GM19023 (cell line): ENCODE results near the gene DRICH1.
"Not testable (repeated sequence)": the region's sequence is repeated elsewhere in the genome, so short reads cannot be mapped to it uniquely, and the experiment has no call there.

Source experiments
- ATAC-seq: cut with Tn5 transposase; IDR thresholded peaks from one replicate; pipeline ENCODE4 v1.9.1; 2021; ENCODE audit warnings: mild to moderate bottlenecking, moderate library complexity; ENCODE audit not compliant: unreplicated experiment

DRICH1 gene

DNA sequence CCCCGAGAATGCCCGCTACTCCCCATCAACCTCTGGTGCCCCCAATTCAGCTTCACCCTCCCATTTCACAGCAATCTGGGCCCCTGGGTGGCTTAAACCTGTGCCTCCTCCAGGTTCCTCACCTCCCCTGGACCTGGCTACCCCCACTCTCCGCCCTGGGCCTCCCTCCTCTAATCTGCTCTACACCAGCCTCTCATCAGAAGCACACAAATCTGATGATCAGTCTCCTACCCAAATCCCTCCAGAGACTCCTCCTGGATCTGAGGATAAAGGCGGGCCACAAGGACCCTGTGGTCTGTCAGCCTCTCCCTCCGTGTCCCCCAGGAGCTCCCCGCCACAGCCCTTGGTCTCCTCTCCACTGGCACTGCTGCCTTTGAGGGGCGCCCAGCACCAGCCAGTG is 28.9 kb downstream of the DRICH1 start:
- ATAC-seq = no peak

DNA sequence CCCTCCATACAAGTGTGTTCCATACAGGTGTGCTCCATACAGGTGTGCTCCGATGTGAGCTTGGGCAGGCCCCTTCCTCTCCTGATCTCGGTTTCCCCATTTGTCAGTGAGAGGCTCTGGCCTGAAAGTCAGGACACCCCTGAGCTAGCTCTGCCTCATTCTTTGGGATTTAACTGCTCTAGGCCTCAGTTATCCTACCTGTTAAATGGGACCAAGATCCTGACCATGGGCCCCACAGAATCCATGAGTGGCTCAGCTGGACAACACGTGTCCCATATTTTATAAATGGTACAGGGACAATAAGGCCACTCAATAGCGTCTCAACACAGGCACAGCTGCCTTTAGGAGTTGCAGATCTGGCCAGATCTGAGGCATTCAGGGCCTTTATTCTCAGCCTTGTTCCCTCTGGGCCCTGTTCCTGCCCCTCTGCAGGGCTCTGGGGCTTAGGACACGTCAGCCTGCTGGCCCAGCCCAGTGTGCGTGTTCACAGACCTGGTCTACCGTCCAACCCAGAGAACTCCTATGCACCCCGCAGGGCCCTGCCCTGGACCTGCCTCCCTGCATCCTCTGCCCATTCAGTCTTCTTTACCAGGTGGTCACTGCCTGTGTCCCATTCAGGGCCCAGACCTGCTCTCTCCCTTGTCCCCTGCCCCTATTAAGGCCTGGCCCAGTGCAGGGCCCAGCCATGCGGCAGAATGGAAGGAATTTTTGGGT is 33.2 kb downstream of the DRICH1 start:
- no peak for ATAC-seq

DNA sequence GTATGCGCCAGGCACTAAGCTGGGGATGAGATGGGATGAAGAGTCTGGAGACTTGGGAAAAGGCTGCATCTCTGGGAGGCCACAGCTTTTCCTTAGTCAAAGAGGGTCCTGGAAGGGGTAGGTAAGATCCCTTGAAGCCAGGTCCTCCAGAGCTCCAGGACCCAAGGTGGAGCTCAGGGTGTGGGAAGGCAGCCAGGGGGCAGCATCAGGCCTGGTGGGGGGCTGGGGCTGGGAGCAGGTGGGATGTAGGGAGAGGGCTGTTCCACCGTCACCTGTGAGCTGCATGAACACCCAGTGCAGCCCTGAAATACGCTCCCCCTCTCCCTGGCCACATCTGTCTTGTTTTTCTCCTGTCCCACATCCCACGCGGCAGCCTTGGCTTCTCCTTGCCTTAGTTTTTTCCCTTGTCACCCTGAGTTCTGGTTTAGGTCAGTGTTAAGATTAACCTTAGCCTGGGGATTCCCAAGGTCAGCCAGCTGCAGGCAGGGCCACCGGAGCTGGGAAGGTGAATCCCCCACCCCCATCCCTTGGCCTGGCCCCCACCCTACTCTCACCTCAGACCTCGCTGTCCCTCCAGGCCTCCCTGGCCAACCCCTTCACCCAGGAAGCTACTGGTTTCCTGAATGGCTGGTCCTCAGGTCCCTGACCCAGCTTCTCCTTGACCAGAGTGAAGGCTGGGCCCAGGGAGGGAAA is 34.4 kb downstream of the DRICH1 start:
- not testable (repeated sequence) for ATAC-seq

DNA sequence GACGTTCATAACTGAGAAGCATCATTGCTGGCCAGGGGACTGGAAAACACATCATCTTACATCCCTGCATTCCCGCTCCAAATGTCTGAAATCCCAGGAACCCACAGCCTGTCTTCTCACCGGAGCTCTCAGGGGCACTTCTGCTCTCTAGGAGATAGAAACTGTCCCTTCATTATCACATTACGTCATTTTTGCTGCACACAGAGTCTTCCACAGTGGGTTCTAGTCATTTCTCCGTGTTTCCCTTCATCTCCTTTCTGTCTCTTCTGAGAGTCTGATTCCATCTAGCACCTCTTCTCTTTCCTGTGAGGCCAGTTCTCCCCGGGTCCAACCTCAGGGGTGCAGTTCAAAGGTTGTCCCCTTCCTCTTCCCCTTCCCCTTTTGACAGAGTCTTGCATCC is 36.2 kb downstream of the DRICH1 start:
- not testable (repeated sequence) for ATAC-seq

DNA sequence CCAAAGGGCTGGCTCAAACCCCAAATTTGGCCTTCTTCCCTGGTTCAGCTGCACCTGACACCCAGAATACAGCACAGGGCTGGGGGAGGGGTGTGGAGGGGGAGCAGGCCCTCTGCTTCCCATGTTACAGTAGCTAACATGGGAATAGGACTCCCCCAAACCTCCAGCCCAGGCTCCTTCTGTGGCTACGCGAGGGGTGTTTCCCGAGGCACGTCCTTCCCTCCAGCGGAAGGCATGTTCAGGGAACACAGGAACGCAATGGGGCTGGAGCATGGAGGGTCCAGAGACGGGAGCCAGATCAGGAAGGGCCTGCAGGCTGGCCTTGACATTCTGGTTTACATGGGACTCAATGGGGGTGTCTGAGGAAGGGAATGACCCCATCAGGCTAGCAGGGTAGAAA is 40.3 kb downstream of the DRICH1 start:
- no peak for ATAC-seq

DNA sequence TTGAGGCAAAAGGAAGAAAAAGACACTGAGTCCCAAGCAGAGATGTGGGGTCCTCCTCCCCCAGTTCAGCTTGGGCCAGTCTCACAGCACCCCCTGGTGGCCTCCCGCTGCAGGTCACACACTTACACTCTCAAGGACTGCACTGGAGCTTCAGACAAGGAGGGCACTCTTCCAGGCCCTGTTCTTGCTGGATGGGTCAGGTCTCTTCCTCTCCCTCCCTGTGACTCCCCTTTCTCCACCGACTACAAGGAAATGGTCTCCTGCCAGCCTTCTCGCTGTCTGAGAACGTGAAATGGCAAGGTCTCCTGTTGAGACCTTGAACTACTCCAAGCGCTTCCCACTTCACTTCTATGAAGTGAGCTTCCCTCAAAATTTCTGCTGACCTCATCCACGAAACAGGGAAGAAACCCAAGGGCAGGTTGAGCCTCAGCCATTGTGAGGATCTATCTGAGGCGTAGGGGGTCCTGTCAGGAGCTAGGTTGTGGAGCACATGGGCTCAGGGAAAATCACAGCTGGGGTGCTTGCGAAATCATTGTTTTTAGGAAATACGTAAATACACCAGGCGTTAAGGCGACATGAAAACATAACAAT is 40.8 kb downstream of the DRICH1 start:
- ATAC-seq = no peak

DNA sequence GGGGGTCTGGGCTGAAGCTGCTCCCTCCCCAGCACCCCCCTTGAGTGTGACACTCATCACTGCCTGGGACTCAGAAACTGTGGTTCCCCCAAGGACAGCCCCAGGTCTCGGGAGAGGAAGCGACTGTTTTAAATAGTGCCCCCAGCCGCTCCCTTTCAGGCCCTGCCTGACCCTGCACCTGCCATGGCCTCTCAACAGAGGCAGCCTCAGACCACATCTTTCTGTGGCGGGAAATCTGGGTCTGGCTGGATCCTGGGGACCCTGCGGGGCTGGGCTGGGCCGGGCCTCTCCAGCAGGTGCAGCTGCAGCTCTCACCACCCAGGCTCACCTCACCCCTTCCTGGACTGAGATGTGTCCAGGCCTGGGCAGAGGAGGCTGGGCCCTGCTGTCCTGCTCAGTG is 48.3 kb downstream of the DRICH1 start:
- ATAC-seq = no peak

DNA sequence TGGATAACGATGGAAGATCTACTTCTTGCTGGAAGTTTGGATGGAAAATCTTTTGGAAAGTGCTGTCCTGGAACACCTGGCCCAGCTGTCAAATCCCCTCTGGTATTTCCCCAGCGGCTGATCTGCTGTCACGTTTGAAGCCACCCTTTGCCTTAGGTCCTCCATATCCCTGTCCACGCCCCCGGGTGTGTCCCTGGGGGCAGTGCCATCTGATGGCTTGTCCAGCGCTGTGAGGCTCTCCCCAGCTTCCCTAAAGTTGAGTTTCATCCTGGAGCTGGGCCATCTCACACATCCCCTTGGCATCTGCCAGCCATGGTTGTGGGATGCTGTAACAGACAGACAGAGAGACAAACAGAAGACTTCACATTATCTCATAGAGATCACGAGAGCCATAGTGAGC is 49.0 kb downstream of the DRICH1 start:
- ATAC-seq = no peak

DNA sequence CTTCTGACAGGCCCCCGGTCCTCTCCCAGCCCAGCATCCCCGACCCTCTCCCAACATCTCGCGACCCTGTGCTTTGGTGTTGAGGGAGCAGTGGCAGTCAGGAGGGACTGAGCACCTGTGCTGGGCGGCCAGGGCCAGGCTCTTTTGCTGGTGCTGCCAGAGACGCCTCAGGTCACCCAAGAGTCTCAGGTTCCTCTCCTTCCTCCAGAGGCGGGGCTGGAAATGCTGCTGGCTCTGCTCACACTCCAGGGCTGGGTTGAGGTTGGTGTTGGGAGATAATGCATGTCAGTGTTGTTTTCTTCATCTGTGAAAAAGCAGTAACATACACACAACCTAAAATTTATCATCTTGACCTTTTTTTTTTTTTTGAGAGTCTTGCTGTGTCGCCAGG is 50.9 kb downstream of the DRICH1 start:
- no peak for ATAC-seq

DNA sequence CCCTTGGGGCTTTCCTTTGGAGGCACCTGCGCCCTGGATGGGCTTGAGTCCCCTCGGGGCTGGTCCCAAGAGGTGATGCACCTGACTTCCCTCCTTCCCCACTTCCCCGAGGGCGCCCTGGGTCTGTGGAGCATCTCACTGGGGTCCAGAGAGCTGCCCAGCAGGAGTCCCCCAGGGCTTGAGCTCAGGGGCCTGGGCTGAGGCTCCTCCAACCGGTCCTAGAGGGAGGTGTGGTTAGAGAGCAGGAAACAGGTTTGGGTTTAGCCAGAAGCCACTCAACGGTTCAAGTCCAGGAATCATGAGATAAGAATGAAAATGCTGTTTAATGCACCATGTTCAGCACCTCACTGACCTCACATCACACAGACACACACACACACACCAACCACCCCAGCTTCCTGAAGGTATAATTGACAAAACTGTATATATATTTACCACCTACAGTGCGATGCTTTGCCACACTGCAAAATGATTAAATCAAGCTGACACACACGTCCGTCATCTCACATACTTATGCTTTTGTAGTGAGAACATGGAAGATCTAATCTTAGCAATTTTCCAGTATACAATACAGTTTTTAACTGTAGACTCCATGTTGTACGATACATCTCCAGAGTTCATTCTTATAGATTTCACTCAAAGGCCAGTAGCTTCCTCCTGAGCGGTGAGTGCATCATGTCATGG is 51.4 kb downstream of the DRICH1 start:
- no peak for ATAC-seq

DNA sequence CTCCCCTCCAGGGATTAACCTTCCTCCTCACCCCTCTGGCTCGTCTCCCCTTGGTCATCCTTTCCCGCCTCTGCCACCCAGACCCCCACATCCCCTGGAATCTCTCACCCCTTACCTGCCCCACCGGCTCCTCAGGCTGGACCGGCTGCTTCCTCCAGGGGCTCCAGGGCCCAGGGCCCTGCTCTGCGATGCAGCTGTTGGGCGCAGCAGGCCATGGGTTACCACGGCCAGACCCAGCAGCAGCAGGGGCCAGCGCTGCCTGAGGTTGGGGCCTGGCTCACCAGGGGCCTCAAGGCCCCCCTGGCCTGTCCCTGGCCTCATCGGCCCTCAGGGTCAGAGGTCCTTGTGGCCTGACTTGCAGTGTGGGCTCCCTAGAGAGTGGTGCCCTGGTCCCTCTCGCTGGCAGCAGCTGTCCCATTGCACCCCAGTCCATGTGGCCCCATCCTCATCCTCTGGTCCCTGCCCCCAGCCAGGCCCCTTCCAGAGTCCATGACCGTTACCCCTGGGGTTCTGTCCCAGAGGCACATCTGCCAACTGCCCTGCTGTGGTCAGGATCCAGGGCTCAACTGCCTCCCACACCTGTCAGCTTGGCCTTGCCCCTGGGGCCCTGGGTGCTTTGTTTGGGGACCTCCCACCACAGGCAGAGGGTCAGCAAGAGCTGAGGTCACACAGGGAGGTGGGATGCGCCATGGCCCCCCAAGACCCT is 52.1 kb downstream of the DRICH1 start, which contains the start of gene IGLL1:
TSS of gene IGLL1 (minus strand) at position 421 of the 706 bp plus-strand sequence. CDS start at position 321, 100 bp downstream.
- no peak for ATAC-seq

DNA sequence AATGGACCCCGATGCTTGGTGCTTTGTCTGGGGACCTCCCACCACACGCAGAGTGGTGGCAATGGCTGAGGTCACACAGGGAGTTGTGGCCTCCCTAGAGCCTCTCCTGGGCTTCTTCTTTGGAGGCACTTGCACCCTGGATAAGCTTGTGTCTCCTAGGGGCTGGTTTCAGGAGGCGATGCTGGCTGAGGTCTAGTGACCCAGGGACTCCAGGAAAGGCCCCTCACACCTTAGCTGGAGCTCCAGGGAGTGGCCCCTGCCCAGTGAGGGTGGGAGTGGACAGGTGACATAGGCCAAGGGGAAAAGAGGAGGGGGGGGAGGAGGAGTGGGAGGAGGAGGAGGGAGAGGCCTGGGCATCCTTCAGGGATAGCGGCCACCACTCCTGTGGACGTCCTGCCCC is 52.8 kb downstream of the DRICH1 start:
- no peak for ATAC-seq

DNA sequence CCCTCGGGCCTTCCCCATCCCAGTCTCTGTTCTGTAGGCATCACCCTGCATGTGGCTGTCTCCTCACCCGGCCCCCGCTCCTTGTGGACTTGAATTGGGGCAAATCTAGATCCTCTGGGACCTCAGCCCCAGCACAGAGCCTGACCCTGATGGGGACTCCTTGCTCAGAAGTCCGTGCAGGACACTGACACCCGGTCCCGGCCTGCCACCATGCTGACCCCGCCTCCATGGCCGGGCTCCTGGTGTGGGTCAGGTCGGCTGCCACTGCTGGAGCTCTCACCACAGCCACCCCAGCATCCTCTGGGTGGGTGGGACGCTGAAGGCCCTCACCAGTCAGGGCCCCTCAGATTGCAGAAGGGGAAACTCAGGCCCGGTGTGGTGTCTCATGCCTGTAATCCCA is 53.8 kb downstream of the DRICH1 start:
- no peak for ATAC-seq

DNA sequence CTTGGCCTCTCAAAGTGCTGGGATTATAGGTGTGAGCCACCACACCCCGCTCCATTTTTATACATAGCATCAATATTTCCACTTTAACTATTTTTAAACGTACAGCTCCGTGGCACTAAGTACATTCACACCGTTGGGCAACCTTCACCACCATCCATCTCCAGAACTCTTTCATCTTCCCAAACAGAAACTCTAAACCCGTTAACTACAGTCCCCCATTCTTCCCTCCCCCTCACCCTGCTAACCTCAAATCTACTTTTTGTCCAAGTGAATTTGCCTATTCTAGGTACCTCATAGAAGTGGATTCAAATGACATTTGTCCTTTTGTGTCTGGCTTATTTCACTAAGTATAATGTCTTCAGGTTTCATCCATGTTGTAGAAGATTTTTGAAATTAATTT is 55.4 kb downstream of the DRICH1 start:
- no peak for ATAC-seq

DNA sequence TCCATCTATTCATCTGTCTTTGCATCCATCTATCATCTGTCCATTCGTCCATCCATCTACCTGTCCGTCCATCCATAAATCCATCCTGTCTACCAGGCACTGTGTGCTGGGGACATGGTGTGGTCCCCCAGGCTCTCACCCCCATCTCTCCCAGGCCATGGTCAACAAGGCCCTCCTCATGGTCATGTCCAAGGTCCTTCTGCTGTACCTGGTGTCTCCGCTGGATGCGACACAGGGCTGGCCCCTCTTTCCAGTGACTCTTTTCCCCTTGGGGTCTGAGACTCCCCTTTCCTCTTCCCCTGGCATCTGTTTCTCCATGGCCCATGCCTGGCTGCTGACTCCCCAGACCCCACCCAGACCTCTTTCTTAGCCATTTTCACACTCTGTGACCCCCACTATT is 56.5 kb downstream of the DRICH1 start:
- ATAC-seq = no peak

DNA sequence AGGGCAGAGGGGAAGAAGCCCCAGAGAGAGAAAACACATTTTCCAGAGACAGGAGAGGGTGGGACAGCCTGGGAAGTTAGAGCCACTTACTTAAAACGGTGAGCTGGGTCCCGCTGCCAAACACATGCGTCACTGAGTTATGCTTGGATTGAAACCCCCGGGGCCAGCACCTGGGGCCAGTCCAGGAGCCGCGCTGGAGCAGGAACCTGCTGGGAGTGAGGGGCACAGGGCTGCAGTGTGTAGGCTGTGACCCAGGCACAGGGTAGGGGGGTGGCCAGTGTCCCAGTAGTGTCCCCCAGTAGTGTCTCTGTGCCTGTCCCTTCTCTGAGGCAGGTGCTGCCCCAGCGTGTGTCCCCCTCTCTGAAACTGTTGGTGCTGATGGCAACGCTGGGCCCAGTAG is 57.2 kb downstream of the DRICH1 start:
- ATAC-seq = no peak

DNA sequence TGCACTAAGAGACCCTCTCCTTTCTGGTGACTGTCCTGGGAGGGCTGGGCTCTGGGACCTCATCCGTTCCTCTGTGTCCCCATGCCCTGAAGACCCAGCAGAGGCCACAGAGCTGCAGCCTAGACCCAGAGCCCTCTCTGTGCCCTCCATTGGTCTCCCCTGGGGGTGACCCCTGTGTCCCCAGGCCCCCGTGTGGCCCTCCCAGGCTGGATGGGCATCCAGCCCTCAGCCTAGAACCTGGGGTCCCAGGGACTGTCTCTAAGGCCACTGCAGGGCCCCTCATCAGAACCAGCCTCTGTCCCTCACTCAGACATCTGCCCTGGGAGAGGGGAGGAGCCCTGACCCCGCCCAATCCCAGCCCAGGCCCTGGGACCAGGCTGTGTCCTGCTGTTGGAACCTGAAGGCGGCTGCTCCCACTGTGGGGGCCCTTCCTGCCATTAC is 57.7 kb downstream of the DRICH1 start:
- ATAC-seq = no peak

DNA sequence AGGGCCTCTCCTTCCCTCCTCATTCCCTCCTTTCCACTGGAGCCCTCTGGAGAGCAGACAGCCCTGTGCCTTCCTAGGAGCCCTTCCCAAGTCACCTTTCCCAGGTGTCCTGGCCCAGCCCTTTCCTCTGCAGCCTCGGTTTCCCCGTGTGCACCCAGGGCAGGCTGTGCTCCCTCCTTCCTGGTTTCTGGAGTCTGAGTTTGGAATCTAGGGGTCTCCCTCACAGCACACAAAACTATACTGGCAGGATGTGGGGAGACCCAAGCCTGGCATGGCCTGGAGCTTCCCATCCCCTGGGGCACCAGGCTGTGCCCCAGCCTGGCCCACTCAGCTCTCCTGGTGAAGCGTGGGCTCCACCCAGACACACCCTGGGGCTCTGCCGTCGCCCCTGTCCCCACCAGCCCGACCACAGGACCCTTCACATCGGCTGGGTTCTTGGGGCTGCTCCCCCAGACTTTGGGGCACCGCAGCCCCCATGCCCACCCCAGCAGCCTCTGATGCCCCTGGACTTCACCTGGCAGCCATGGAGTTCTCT is 58.4 kb downstream of the DRICH1 start:
- ATAC-seq = not testable (repeated sequence)

DNA sequence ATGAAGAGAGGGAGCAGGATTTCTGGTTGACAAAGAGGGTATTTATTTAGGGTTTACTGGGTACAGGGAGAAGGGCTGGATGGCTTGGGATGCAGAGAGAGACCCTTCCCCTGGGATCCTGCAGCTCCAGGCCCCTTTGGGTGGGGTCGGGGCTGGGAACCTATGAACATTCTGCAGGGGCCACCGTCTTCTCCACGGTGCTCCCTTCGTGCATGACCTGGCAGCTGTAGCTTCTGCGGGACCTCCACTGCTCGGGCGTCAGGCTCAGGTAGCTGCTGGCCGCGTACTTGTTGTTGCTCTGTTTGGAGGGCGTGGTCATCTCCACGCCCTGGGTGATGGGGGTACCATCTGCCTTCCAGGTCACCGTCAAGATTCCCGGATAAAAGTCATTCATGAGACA is 59.0 kb downstream of the DRICH1 start:
- not testable (repeated sequence) for ATAC-seq

DNA sequence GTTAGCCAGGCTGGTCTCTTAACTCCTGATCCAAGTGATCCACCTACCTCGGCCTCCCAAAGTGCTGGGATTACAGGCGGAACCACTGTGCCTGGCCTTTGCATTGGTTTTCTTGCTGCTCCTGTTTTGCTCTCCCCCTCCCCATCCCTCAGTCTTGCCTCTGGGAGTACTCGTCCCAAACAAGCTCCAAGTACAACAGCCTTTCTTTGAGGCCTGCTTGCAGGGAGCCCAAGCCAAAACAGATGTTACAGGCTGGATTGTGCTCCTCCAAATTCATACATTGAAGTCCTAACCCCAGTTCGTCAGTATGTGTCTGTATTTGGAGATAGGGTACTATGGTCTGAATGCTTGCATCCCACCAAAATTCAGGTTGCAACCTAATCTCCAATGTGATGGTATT is 60.6 kb downstream of the DRICH1 start:
- no peak for ATAC-seq

DNA sequence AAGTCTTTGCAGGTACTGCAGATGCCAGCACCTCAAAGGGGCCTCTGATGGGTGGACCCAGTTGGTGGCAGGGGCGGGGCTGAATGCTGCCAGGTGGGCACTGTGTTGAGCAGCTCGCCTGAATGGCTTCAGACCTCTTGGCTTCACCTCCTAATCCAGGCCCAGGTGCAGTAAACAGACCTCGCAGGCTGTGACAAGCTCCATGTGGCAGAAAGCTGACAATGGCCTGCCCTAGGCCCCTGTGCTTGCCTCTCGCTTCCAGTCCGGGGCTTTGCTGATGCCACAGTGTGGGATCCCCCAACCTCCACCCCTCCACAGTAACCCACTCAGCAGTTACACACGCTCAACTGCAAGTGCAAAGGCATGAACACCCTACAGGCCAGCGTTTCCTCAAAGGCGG is 61.4 kb downstream of the DRICH1 start:
- no peak for ATAC-seq
